ENCODE measurements around the gene CCR4.
"Not testable (repeated sequence)": the region's sequence is repeated elsewhere in the genome, so short reads cannot be mapped to it uniquely, and the experiment has no call there.

Gene CCR4

DNA sequence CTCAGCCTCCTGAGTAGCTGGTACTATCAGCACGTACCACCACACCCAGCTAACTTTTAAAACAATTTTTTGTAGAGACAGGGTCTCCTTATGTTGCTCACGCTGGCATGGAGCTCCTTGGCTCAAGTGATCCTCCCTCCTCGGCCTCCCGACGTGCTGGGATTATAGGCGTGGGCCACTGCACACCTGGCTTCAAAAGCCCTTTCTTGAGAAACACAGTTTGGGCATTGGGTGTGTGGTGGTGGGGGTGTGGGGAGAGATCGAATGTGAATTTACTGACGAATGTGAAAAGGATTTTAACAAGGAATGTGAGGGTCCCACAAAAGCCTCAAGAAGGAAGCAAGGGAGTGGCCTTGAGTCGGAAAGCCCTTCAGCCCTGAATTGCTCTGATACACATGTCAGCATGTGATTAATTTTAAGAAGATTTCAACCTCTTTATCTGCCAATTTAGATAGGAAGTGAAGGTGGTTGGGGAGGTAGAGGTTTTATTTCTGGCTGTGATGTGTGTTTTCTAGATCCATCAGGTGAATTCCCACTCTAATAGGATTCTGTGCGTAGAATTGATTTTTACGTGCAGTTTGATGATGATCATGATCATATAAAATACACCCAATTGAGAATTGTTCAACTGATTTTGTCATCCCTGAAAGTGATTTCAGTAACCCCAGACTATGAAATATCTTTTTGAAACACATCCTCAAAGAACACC lies 1.1 kb downstream of the CCR4 start:
- DNase-seq (ENCODE audit: low read depth, low spot score), result no peak

DNA sequence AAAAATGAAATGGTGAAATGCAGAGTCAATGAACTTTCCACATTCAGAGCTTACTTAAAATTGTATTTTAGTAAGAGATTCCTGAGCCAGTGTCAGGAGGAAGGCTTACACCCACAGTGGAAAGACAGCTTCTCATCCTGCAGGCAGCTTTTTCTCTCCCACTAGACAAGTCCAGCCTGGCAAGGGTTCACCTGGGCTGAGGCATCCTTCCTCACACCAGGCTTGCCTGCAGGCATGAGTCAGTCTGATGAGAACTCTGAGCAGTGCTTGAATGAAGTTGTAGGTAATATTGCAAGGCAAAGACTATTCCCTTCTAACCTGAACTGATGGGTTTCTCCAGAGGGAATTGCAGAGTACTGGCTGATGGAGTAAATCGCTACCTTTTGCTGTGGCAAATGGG lies 3.1 kb downstream of the CCR4 start:
- no peak for DNase-seq (ENCODE audit: low read depth, low spot score)

DNA sequence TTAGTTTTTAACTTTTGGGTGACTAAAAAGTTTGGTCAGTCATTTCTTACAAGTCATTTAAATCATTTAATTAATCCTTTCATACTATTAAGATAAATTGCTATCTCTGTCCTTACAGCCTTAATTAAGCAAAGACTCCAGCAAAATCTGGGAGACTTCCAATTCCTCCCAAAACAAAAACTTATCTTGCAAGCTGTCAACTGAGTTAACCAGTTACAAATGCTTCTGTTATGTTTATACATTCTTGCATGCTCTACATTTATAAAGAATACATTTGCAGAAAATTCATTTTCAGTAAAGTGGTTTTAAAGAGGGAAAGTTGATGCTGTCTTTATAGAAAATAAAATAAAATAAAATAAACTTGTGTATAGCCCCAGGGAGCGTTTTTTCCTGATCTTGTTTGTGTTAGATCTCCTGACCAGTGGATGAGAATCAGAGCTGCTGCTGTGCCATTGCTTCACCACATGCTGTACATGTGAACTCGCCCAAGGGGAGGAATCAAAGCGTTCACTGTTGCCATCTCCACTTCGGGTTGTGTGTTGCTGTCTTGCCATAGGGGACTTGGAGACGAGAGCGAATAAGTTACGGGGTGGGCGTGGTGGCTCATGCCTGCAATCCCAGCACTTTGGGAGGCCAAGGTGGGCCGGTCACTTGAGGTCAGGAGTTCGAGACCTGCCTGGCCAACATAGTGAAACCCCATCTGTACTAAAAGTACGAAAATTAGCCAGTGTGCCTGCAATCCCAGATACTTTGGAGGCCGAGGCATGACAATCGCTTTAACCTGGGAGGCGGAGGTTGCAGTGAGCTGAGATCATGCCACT lies 5.5 kb downstream of the CCR4 start:
- no peak for DNase-seq (ENCODE audit: low read depth, low spot score)

DNA sequence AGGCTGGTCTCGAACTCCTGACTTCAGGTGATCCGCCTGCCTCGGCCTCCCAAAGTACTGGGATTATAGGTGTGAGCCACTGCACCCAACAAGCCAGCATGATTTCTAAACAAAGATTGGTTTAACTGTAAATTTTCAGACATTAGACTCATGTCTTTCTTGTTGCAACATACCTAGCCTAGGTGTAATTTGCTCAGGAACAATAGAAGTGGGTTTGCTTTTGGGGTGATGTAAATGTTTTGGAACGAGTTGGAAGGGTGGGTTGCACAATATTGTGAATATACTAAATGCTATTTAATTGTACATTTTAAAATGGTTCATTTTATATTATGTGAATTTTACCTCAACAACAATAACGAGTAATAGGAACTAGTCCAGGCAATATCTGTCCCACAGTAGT lies 7.1 kb downstream of the CCR4 start:
- DNase-seq (ENCODE audit: low read depth, low spot score), result no peak

DNA sequence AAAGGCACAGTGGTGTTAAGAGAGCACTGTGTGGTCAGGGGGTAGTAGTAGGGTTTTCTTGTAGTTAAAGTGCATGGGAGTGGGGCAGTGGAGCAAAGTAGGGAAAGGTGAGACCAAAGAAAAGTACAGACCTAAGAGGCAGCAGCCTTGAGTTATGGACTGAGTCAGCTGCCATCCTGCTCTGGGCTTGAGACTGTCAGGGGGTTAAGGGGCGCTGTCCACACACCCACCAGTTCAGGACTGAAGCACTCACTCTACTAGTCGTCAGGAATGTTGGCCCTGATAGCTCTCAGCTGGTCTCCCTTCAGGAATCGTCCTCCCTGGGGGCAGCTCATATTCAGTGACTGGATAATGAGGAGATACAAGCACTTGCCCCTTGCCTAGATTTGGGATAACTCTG lies 7.9 kb downstream of the CCR4 start:
- DNase-seq (ENCODE audit: low read depth, low spot score), result no peak

DNA sequence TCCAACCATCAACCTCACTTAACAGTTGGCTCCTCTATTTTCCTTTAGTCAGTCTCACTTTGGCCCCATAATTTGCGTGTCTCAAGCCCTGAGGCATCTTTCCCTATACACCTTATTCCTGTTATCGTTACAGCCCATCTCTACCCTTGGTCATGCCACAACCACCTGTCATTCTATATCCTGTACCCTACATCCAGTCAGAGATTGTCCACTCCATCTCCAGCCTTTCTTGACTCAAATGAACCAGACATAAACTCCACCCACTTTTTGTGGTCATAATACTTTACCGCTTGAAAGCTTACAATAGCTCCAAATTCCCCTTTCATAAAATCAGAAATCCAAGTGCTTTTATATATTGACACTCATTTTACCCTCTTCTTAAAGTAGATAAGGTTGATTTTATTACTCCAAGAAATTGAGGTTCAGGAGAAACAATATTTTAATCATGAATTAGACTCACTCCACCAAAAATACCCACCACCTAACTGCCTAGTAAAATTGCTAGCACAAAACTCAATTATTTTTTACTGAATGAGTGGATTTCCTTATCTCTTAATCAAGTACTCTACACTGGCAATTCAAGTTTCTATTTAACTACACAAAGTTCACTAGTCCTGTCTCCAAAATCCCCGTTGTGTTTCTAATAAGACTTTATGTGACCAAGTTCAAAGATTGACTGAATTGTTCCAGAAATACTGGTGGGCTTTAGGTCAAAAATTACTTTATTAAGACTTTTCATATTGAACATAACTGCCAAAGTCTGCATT lies 9.1 kb downstream of the CCR4 start:
- no peak for DNase-seq (ENCODE audit: low read depth, low spot score)

DNA sequence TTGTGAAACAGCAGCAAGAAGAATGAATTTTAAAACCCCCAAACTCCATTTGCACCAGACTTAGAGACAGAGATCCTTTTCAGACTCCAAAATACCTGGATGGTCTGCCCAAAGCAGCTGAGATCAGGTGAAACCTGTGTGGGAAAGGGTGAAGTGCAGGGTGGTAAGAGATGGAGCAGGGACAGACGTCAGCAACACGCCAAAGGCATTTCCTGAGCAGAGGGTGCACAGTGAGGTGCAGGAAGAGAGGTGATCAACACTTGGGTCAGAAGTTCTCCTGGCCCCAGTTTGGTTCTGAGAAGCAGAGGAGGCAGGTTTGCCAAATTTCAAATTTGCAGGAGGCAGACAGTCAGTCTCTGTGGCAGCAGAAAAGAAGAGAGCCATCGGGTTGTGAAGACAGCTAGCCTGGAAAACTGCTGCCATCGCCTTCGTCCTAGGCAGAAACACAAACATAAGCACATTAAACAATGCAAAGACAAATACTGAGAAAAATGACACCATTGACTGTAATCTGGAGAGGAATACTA lies 9.8 kb downstream of the CCR4 start:
- no peak for DNase-seq (ENCODE audit: low read depth, low spot score)

DNA sequence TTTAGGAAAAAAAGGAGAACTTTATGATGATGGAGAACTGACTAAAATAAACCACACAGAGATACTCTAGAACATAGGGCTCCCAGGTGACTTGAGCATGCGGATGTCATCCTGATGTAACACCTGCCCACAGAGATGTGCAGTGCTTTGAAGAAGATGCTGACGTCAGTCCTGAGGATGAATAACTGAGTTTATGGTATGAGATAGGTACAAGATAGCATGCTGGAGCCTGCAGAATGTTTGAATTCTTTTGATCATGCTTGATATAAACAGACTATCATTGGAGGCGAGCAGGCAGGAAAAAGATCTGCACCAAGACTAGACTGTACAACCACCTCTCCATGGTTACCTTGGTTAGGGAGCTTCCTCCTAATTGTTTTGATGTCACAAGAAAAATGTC lies 12.4 kb downstream of the CCR4 start:
- no peak for DNase-seq (ENCODE audit: low read depth, low spot score)

DNA sequence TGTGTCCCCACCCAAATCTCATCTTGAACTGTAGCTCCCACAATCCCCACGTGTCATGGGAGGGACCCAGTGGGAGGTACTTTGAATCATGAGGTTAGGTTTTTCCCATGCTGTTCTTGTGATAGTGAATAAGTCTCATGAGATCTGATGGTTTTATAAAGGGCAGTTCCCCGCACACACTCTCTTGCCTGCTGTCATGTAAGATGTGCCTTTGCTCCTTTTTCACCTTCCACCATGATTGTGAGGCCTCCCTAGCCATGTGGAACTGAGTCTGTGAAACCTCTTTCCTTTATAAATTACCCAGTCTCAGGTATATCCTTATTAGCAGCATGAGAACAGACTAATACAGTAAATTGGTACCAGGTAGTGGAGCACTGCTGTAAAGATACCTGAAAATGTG lies 13.3 kb downstream of the CCR4 start:
- DNase-seq (ENCODE audit: low read depth, low spot score), result not testable (repeated sequence)

DNA sequence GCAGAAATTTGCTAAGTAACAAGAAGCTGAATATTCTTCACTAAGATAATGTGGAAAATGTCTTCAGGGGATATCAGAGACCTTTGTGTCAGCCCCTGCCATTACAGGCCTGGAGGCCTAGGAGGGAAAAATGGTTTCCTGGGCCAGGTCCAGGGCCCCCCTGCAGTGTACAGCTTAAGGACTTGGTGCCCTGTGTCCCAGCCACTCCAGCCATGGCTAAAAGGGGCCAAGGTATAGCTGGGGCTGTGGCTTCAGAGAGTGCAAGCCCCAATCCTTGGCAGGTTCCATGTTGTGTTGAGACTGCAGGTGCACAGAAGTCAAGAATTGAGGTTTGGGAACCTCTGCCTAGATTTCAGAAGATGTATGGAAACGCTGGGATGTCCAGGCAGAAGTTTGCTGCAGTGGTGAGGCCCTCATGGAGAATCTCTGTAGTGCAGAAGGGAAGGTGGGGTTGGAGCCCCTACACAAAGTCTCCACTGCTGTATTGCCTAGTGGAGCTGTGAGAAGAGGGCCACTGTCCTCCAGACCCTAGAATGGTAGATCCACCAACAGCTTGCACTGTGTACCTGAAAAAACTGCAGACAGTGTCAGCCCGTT lies 14.3 kb downstream of the CCR4 start:
- DNase-seq (ENCODE audit: low read depth, low spot score), result not testable (repeated sequence)

DNA sequence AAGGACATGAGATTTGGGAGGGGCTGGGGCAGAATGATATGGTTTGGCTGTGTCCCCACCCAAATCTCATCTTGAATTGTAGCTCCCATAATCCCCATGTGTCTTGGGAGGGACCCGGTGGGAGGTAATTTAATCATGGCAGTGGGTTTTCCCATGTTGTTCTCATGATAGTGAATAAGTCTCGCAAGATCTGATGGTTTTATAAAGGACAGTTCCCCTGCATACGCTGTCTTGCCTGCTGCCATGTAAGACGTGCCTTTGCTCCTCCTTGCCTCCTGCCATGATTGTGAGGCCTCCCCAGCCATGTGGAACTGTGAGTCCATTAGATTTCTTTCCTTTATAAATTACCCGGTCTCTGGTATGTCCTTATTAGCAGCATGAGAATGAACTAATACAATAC lies 15.2 kb downstream of the CCR4 start:
- not testable (repeated sequence) for DNase-seq (ENCODE audit: low read depth, low spot score)

DNA sequence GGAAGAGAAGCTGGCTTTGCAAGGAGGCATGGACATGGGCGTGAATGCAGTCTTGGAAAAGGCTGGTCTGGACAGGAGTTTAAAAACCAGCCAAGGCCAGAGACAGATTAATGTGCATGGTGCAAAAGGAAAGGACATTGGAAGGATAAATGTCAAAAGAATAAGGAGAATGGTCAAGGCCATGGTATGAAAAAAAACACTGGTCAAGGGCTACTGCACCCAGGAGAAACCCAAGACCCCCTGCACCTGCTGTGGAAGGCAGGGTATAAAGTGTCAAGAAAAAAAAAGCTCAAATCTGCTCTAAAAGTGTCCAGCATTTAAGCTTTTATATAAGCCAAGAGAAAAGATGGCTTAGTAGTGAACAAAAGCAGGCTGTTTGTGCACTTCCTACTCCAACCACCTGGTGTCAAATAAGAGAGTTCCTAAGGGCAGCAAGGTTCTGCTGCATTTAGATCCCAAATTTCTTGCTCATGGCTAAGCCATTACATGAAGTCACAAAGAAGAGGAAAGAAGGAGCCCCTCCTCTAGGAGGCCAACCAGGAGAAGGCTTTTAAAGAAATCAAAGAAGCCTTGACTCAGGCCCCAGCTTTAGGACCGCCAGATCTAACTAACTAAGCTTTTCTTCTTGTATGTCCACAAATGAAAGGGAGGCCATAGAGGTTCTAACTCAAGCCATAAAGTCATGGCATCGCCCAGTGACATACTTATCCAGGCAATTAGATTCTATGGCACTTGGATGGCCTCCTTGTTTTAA lies 16.9 kb downstream of the CCR4 start:
- DNase-seq (ENCODE audit: low read depth, low spot score), result no peak

DNA sequence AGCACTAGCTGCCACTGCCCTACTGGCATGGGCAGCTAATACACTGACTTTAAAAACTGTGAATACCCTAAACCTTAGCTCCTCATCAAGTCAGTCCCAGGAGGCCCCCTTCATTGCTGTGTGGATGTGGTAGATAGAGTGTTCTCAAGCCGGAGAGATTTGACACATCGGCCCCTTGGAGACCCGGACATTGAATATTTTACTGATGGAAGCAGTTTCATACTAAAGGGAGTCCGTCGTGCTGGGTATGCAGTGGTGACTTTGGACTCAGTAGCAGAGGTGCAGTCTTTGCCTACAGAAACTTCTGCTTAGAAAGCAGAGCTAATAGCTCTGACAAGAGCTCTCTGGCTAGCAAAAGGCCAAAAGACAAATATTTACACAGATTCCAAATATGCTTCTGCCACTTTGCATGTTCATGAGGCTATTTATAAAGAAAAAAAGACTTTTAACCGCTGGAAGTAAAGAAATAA lies 17.5 kb downstream of the CCR4 start:
- no peak for DNase-seq (ENCODE audit: low read depth, low spot score)

DNA sequence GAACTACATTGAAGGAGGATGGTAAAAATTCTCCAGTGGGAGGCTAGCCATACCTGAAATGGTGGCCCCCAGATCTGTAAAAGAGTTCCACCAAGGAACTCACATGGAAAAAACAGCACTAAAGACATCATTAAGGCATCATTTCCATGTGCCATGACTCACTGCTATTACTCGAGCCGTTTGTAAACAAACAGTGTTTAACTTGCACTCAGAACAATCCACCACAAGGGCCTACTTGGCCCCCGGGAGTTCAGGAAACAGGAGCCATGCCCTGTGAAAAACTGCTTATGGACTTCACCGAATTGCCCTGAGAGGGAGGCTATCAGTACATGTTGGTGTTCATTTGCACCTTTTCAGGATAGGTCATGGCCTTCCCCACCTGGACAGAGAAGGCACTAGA lies 18.2 kb downstream of the CCR4 start:
- DNase-seq (ENCODE audit: low read depth, low spot score), result no peak

DNA sequence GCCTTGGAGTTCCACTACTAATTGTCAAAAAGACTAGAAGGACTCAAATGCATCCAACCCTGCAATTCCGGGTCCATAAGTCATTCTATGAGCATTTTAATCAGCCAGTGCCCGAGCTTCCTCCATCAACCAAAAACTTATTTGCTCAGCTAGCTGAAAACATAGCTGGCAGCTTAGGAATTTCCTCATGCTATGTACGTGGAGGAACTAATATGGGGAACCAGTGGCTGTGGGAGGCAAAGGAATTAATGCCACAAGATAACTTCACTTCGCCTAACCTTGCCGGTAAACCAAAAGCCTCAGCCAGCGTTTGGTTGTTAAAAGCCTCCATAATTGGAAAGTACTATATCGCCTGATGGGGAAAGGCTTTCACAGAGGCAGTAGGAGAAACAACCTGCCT lies 19.8 kb downstream of the CCR4 start:
- DNase-seq (ENCODE audit: low read depth, low spot score), result not testable (repeated sequence)

DNA sequence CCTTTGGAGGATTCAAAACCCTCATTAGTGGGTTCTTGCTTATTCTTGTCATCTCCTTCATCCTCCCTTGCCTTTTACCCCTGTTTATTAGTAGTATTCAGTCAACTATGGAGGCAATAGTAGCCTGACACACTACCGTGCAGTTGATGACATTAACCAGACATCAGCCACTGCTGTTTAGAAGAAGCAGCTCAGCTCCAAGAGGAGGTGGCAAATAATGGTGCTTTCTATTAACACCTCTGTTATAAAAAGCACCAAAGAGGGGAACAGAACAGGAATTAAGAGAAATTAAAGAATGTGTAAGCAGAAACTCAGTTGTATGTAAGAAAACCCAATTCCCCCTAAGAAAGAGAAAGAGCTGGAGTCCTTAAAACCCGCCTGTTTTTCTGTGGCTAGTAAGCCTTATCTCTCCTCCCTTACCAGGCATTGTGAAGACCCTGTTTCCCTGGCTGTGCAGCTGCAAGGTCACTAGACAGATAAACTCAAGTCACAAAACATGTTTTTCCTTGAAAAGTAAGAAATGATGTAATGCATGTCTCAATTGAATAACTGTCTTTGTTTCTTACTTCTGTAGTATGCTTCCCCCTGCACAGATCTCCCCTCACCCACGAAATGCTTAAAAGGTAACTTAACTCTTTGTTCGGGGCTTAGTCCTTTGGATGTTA lies 21.2 kb downstream of the CCR4 start:
- DNase-seq (ENCODE audit: low read depth, low spot score), result no peak

DNA sequence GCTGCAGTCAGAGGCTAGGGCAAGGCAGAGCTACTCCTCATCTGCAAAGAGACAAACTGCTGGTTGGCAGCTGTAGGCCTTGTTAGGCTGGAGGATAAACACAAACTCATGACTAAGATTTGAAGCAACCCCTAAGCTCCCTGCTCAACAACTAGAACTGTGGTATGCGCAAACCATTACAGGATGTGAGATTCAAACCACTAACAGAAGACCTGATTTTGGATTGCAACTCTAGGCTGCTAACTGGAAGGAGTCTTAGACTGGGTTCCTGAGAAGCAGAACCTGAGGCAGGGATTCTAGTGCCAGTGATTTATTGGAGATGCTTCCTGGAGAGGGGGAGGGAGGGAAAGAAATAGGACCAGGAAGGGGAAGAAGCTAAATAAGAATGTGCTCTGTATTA lies 22.5 kb downstream of the CCR4 start:
- no peak for DNase-seq (ENCODE audit: low read depth, low spot score)

DNA sequence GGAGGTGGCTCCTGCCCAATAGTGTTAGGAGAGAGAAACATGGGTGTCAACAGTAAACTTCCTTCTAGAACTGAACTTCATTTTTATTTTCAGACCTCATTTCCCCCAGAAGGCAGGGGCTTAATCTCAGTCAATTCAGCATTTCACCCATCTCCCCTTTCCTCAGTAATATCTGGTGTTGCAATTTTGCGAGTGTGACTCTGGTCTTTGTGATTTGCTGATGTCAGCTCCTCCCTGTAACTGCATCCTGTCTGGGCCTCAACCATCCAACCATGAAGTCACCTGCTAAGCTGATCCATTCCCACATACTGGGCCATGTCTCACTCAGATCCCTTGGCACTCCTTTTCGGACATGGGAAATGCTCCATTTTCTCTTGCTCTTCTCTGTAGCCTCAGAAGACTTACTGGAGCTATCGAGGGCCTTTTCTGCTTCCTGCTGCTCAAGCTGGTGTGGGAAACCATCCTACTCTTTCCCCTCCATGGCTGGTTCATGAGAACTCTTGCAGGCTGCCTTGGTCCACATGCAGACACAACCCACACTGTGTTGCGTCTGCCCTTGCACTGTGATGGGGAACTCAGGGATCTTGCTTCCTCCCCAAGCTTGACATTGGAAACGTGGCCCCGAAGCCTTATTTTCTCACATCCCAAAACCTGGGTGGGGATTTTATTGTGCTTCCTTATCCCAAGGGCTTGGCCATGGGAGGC lies 24.6 kb downstream of the CCR4 start:
- no peak for DNase-seq (ENCODE audit: low read depth, low spot score)

DNA sequence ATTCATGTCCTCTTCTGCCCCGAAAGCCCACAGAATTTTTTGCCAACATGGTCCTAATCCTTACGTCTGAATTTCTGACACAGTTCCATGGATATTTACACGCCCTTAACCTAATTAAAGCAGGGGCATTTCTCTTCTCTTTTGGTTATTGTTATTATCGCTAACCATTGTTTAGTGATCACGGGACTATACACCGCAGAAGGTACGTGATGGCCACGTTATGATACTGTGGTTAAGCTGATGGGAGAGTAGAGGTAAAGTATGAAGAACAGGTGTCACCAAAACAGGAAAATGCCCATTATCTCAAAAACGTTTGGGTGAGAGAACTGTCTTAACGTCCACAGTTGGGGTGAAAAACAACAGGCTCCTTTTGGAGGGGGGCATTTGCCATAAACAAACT lies 26.4 kb downstream of the CCR4 start:
- DNase-seq (ENCODE audit: low read depth, low spot score), result no peak

DNA sequence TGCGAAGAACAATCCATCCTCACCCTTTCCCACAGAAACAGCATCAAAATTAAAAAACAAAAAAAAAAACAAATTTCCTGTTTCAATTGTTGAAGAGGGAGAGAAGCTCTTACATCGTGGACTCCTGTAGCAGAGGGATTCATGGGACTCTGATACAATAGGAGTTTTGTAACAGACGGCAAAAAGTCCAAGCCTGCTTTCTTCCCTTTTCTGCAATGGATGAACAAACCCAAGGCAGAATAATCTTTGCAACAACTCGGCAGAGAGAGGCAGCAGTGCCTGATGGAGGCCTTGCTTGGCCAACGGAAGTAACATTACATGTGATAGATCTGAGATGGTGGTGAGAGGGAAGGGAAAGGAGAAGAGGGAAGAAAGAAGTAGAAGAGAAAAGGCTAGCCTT lies 26.9 kb downstream of the CCR4 start:
- no peak for DNase-seq (ENCODE audit: low read depth, low spot score)
